MM.1S (cell line): ENCODE results near the gene SSBP2.

ENCODE experiments used
- CTCF ChIP-seq: fragments of 300-600 bp; sonication (generic); IDR thresholded peaks from 2 replicates; pipeline ENCODE4 v1.5.1; 2016; ENCODE audit warnings: antibody characterized with exemption, low read length, mixed read lengths
- EZH2 ChIP-seq: fragments of 300-600 bp; sonication (generic); optimal IDR thresholded peaks from 2 replicates; pipeline ENCODE3; 2017; ENCODE audit warnings: low read depth, mild to moderate bottlenecking, antibody characterized with exemption, low read length, mixed read lengths
- EZH2phosphoT487 ChIP-seq: fragments of 300-600 bp; sonication (generic); IDR thresholded peaks from 2 replicates; pipeline ENCODE4 v1.6.1; 2018; ENCODE audit warnings: antibody characterized with exemption, low read length

GRCh38 chr5:81572201-81572600, 178.7 kb downstream of the SSBP2 start:
- TF ChIP-seq CTCF: no peak
- TF ChIP-seq EZH2: no peak
- no peak for TF ChIP-seq EZH2phosphoT487
